Aorta (tissue), 5 donors: ENCODE results near the gene GPBP1. TPM values are rescaled to one million over a fixed set of nuclear protein-coding genes. Genes with fewer than 3 reads are reported as not detected.
"Not testable (repeated sequence)": the region's sequence is repeated elsewhere in the genome, so short reads cannot be mapped to it uniquely, and the experiment has no call there.

ENCODE experiments used
- ATAC-seq: fragments of 200-7000 bp; cut with Tn5 transposase; one replicate; pipeline ENCODE4 v1.9.1; 2022; ENCODE audit warnings: moderate library complexity; ENCODE audit not compliant: low FRiP score
- DNase-seq, 2 donors: peaks; one replicate each; pipeline ENCODE4 v3.0.0-alpha.2; 2020
- H3K27ac ChIP-seq, 2 donors: one replicate each; pipeline ENCODE4 v1.5.1; 2013; ENCODE audit warnings: low read length in 2 of 2, mild to moderate bottlenecking in 2 of 2, moderate library complexity in 2 of 2, control low read depth in 1 of 2, inconsistent platforms in 1 of 2, low read depth in 1 of 2
- H3K27me3 ChIP-seq, 2 donors: one replicate each; pipeline ENCODE4 v1.6.1; 2013; ENCODE audit warnings: control low read depth in 1 of 2, low read length in 1 of 2, mild to moderate bottlenecking in 1 of 2, moderate library complexity in 1 of 2; ENCODE audit not compliant: insufficient read depth in 2 of 2, control insufficient read depth in 1 of 2
- H3K36me3 ChIP-seq, 2 donors: one replicate each; pipeline ENCODE4 v1.6.1; 2013; ENCODE audit warnings: control low read depth in 1 of 2, low read length in 1 of 2, mild to moderate bottlenecking in 1 of 2; ENCODE audit not compliant: insufficient read depth in 2 of 2, control insufficient read depth in 1 of 2
- H3K4me1 ChIP-seq, 2 donors: one replicate each; pipeline ENCODE4 v1.6.1; 2013; ENCODE audit warnings: low read length in 2 of 2, control low read depth in 1 of 2, mild to moderate bottlenecking in 1 of 2, moderate library complexity in 1 of 2; ENCODE audit not compliant: insufficient read depth in 2 of 2, control insufficient read depth in 1 of 2
- H3K4me3 ChIP-seq, 2 donors: one replicate each; pipeline ENCODE4 v1.5.1; 2013; ENCODE audit warnings: low read length in 2 of 2, control low read depth in 1 of 2, mild to moderate bottlenecking in 1 of 2
- H3K9me3 ChIP-seq: one replicate; pipeline ENCODE4 v1.6.1; 2013; ENCODE audit warnings: mild to moderate bottlenecking, low read length; ENCODE audit not compliant: control insufficient read depth
- whole genome bisulfite sequencing, 2 donors: extraction: QIAGEN DNeasy Blood & Tissue Kit; methylation state at CpG; one replicate each; pipeline ENCODE4 v1.1.7; 2013; 5-methylcytosine and 5-hydroxymethylcytosine counted together
- intact Hi-C, 2 donors: fragments of 100-400 bp; cut with DNase I; formaldehyde crosslinking; loops; one replicate each; pipeline versions ENCODE4 v1.14.2 to v1.15.0; 2022
- polyA plus RNA-seq, 2 donors: library from polyadenylated mRNA; stranded (reverse); fragments of 200-250 nt; gene quantifications; one replicate each; pipeline ENCODE4 v1.2.3, GENCODE V29; 2013
- total RNA-seq, 2 donors: library from RNA; stranded (reverse); fragmentation: NEBNext Ultra II Directional; extraction: Animal tissue kit (Norgen Biotek cat#: 25700); gene quantifications; one replicate each; pipeline ENCODE4 v1.2.1, GENCODE V29; 2021
- donor health status: healthy with polysubstance abuse.
- donor health status: Bipolar disorder and iron deficiency.
- donor health status: DM: no; HTN: no; CAD: no.
- donor health status: DM: no; HTN: no; CAD: no.
- donor health status: DM: yes; HTN: yes; CAD: no.

The GPBP1 gene
- total and polyA plus RNA-seq, 4 donors, result 35.6 to 79.0 (median 52.7) TPM

GRCh38 chr5:57181154-57181553, 7.3 kb downstream of the GPBP1 start:
- no peak overlapping the region for H3K4me3 ChIP-seq
- no peaks in the 10 kb centered on the region for H3K27me3 ChIP-seq
- ATAC-seq, result no peak
- H3K27ac ChIP-seq, result no peak overlapping the region
- 87 to 88% methylated on average over 10 of the region's 10 CpGs for WGBS, 2 donors
- H3K36me3 ChIP-seq, result no peaks in the 10 kb centered on the region
- H3K4me1 ChIP-seq, result peaks cover 0 to 2% of the 10 kb centered on the region in 2 donors
- no peaks in the 10 kb centered on the region for H3K9me3 ChIP-seq
- intact Hi-C loops, result no loop called here
- no peak for DNase-seq

- ATAC-seq (no peak), DNase-seq (no peak)
- Histone ChIP-seq H3K27ac (no peak overlapping the region), H3K9me3 (no peaks in the 10 kb centered on the region), H3K36me3 (no peaks in the 10 kb centered on the region), H3K4me3 (no peak overlapping the region), H3K27me3 (no peaks in the 10 kb centered on the region), H3K4me1 (peaks cover 0 to 5% of the 10 kb centered on the region in 2 donors)
- 95 to 96% methylated on average over 2 of the region's 2 CpGs for WGBS, 2 donors
- intact Hi-C loops, result no loop called here
Observed at GRCh38 chr5:57184322-57184721, 10.5 kb downstream of the GPBP1 start.

GRCh38 chr5:57185313-57185712, 11.5 kb downstream of the GPBP1 start:
- H3K36me3 ChIP-seq, result no peaks in the 10 kb centered on the region
- 48 to 55% methylated on average over 9 of the region's 9 CpGs for WGBS, 2 donors

GRCh38 chr5:57186194-57186593, 12.3 kb downstream of the GPBP1 start:
- H3K9me3 ChIP-seq, result no peaks in the 10 kb centered on the region
- H3K4me1 ChIP-seq, result peaks cover 0 to 3% of the 10 kb centered on the region in 2 donors
- intact Hi-C loops, result no loop called here
- H3K36me3 ChIP-seq, result no peaks in the 10 kb centered on the region
- no peaks in the 10 kb centered on the region for H3K27me3 ChIP-seq
- DNase-seq (no peak), ATAC-seq (no peak)
- no peak overlapping the region for H3K4me3 ChIP-seq
- 85 to 87% methylated on average over 4 of the region's 4 CpGs for WGBS, 2 donors
- H3K27ac ChIP-seq, result no peak overlapping the region

More at GRCh38 chr5:57185313-57185712, 11.5 kb downstream of the GPBP1 start:
- Histone ChIP-seq H3K9me3 (no peaks in the 10 kb centered on the region), H3K4me3 (no peak overlapping the region), H3K4me1 (peaks cover 0 to 5% of the 10 kb centered on the region in 2 donors), H3K27ac (no peak overlapping the region), H3K27me3 (no peaks in the 10 kb centered on the region)
- DNase-seq, result no peak
- intact Hi-C loops, result no loop called here
- no peak for ATAC-seq

GRCh38 chr5:57187977-57188376, 14.1 kb downstream of the GPBP1 start:
- ATAC-seq, H3K4me3 ChIP-seq, H3K27me3 ChIP-seq, DNase-seq, H3K4me1 ChIP-seq, H3K9me3 ChIP-seq, H3K27ac ChIP-seq, H3K36me3 ChIP-seq, intact Hi-C loops: not testable (repeated sequence)
- WGBS, 2 donors, result 86 to 89% methylated on average over 4 of the region's 4 CpGs

GRCh38 chr5:57189515-57189914, 15.7 kb downstream of the GPBP1 start:
- Histone ChIP-seq H3K9me3 (no peaks in the 10 kb centered on the region), H3K4me1 (peaks cover 0 to 3% of the 10 kb centered on the region in 2 donors), H3K27ac (no peak overlapping the region), H3K27me3 (no peaks in the 10 kb centered on the region), H3K36me3 (no peaks in the 10 kb centered on the region), H3K4me3 (no peak overlapping the region)
- DNase-seq (no peak), ATAC-seq (no peak)
- intact Hi-C loops, result no loop called here
- 75 to 80% methylated on average over 3 of the region's 3 CpGs for WGBS, 2 donors

- Histone ChIP-seq H3K36me3 (no peaks in the 10 kb centered on the region), H3K27me3 (no peaks in the 10 kb centered on the region), H3K4me1 (peaks cover 0 to 3% of the 10 kb centered on the region in 2 donors), H3K27ac (no peak overlapping the region), H3K4me3 (no peak overlapping the region), H3K9me3 (no peaks in the 10 kb centered on the region)
- 93 to 95% methylated on average over 2 of the region's 2 CpGs for WGBS, 2 donors
- ATAC-seq (no peak), DNase-seq (no peak)
- intact Hi-C loops, result no loop called here
Observed at GRCh38 chr5:57190593-57190992, 16.7 kb downstream of the GPBP1 start.

- Histone ChIP-seq H3K9me3 (no peaks in the 10 kb centered on the region), H3K36me3 (no peaks in the 10 kb centered on the region), H3K27me3 (no peaks in the 10 kb centered on the region), H3K4me1 (peaks cover 0 to 3% of the 10 kb centered on the region in 2 donors), H3K4me3 (no peak overlapping the region), H3K27ac (no peak overlapping the region)
- WGBS, 2 donors, result 96% methylated on average over 5 of the region's 5 CpGs
- no peak for ATAC-seq
- DNase-seq, result no peak
- intact Hi-C loops, result no loop called here
Observed at GRCh38 chr5:57191163-57191562, 17.3 kb downstream of the GPBP1 start.

- no peaks in the 10 kb centered on the region for H3K9me3 ChIP-seq
- intact Hi-C loops, result no loop called here
- WGBS, 2 donors, result 84 to 86% methylated on average over 2 of the region's 2 CpGs
- H3K27me3 ChIP-seq, result no peaks in the 10 kb centered on the region
- H3K27ac ChIP-seq, result no peak overlapping the region
- no peaks in the 10 kb centered on the region for H3K36me3 ChIP-seq
- ATAC-seq (no peak), DNase-seq (no peak)
- H3K4me3 ChIP-seq, result no peak overlapping the region
- H3K4me1 ChIP-seq, result no peaks in the 10 kb centered on the region
Observed at GRCh38 chr5:57191986-57192385, 18.1 kb downstream of the GPBP1 start.
